PC-3 (cell line): ENCODE measurements around the gene WDR46.

Source experiments
- CTCF ChIP-seq: fragments of 300-600 bp; sonication (generic); conservative IDR thresholded peaks from 2 replicates; pipeline ENCODE4 v1.5.1; 2017; ENCODE audit warnings: antibody characterized with exemption, low read depth, mild to moderate bottlenecking, low read length
- EZH2 ChIP-seq: fragments of 300-600 bp; sonication (generic); IDR thresholded peaks from one replicate; pipeline ENCODE4 v1.6.1; 2017; ENCODE audit warnings: antibody characterized with exemption, mild to moderate bottlenecking, low read length; ENCODE audit not compliant: unreplicated experiment
- EZH2phosphoT487 ChIP-seq: fragments of 300-600 bp; sonication (generic); IDR thresholded peaks from 2 replicates; pipeline ENCODE4 v1.6.1; 2018; ENCODE audit warnings: mild to moderate bottlenecking, antibody characterized with exemption, low read length, borderline replicate concordance

GRCh38 chr6:33288141-33288920 lies 708 bp downstream of the WDR46 start:
- TF ChIP-seq CTCF, result no peak
- TF ChIP-seq EZH2, result no peak
- no peak for TF ChIP-seq EZH2phosphoT487
